ENCODE results near the gene CPN2. TPM values are rescaled to one million over a fixed set of nuclear protein-coding genes. Genes with fewer than 3 reads are reported as not detected.

CPN2 gene
- total RNA-seq, 1 experiment from 2014 or later: 0.09 TPM

DNA sequence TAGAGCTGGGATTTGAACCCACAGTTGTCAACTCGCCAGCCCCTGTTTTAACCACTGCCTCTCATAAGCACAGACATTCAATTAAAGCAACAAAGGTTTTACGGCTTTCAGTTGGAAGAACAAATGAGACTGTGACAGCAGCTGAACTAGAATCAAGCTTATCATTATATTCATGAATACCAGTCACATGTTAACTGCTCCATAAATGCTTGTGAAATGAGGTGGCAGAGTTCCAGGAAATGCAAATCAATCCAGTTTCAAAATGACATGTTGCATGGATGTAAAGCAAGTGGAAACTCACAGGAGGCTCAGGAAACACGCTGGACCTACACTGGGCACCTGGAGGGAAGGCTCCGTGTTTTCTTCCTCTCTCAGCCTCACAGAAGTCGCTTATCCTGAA, 44.1 kb upstream of the CPN2 start:
- Mint-ChIP-seq H3K27me3 (ENCODE audit: low read depth) (peaks cover 50% of the 10 kb centered on the region), H3K9me3 (peaks cover 13% of the 10 kb centered on the region), H3K4me1 (peaks cover 27% of the 10 kb centered on the region), H3K27ac (no peak overlapping the region), H3K36me3 (peaks cover 9% of the 10 kb centered on the region; the same call in 1 of the 2 replicates), H3K4me3 (no peak overlapping the region)
- ATAC-seq: no peak
- no peak for DNase-seq (ENCODE audit: low spot score)
- ChIA-PET POLR2A (interaction anchor here (1.4 kb wide), 1 partner anchor 65 kb away, joined by 4 read pairs; no protein-coding TSS in a partner anchor), CTCF (interaction anchor here (0.8 to 5.2 kb wide), 7 partner anchors 9 to 80 kb away, joined by 3 to 48 read pairs (median 4); no protein-coding TSS in a partner anchor)
- TF ChIP-seq NR2C2 (CRISPR knock-in tag; IDR thresholded peaks at IDR 0.05) (no peak), FOXJ3 (CRISPR knock-in tag; IDR thresholded peaks at IDR 0.05; ENCODE audit: borderline replicate concordance) (no peak), CTCF (IDR thresholded peaks at IDR 0.05) (no peak), KAT7 (CRISPR knock-in tag; IDR thresholded peaks at IDR 0.05; ENCODE audit: borderline replicate concordance) (no peak), TCF7 (CRISPR knock-in tag; IDR thresholded peaks at IDR 0.05; ENCODE audit: low read depth) (no peak), ELF4 (CRISPR knock-in tag; IDR thresholded peaks at IDR 0.05; ENCODE audit: low read depth) (no peak), E2F5 (CRISPR knock-in tag; IDR thresholded peaks at IDR 0.05) (no peak)
- TF ChIP-seq, protein P1, sequence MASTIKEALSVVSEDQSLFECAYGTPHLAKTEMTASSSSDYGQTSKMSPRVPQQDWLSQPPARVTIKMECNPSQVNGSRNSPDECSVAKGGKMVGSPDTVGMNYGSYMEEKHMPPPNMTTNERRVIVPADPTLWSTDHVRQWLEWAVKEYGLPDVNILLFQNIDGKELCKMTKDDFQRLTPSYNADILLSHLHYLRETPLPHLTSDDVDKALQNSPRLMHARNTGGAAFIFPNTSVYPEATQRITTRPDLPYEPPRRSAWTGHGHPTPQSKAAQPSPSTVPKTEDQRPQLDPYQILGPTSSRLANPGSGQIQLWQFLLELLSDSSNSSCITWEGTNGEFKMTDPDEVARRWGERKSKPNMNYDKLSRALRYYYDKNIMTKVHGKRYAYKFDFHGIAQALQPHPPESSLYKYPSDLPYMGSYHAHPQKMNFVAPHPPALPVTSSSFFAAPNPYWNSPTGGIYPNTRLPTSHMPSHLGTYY (CRISPR knock-in tag; IDR thresholded peaks at IDR 0.05): no peak
- TF ChIP-seq, protein P2, sequence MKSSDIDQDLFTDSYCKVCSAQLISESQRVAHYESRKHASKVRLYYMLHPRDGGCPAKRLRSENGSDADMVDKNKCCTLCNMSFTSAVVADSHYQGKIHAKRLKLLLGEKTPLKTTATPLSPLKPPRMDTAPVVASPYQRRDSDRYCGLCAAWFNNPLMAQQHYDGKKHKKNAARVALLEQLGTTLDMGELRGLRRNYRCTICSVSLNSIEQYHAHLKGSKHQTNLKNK (CRISPR knock-in tag; IDR thresholded peaks at IDR 0.05): no peak

DNA sequence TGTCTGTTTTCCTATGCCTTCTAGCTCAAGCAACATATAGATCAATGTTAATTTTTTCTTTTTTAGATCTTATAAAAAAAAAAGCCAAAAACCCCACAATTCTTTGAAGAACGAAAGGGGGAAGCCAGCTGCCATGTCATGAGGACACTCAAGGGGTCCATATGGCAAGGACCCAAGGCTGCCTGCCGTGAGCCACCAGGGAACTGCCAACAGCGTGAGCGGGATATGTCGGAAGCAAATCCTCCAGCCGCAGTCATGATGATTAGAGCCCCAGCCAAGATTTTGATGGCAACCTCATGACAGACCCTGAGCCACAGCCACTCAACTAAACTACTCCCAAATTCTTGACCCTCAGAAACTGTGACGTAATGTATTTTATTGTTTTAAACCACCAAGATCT, 41.4 kb upstream of the CPN2 start:
- POLR2A ChIA-PET: interaction anchor here (0.8 kb wide), 2 partner anchors 10 to 49 kb away, joined by 3 read pairs; no protein-coding TSS in a partner anchor
- peaks cover 15% of the 10 kb centered on the region for H3K4me1 Mint-ChIP-seq
- H3K27me3 Mint-ChIP-seq (ENCODE audit: low read depth): peaks cover 24% of the 10 kb centered on the region
- peaks cover 9% of the 10 kb centered on the region for H3K36me3 Mint-ChIP-seq
- CTCF ChIA-PET: no interaction called here
- peaks cover 23% of the 10 kb centered on the region for H3K9me3 Mint-ChIP-seq
- no peak overlapping the region for H3K4me3 Mint-ChIP-seq
- TF ChIP-seq, protein P1 (CRISPR knock-in tag; IDR thresholded peaks at IDR 0.05): no peak
- TF ChIP-seq ZNF219 (CRISPR knock-in tag; IDR thresholded peaks at IDR 0.05; ENCODE audit: borderline replicate concordance): no peak
- TF ChIP-seq NR2C2 (CRISPR knock-in tag; IDR thresholded peaks at IDR 0.05): no peak
- TF ChIP-seq NR3C1 (CRISPR knock-in tag; conservative IDR thresholded peaks at IDR 0.05; ENCODE audit: low read depth): no peak
- no peak for TF ChIP-seq USF1 (CRISPR knock-in tag; IDR thresholded peaks at IDR 0.05)
- no peak for TF ChIP-seq OVOL2 (CRISPR knock-in tag; IDR thresholded peaks at IDR 0.05; ENCODE audit: borderline replicate concordance)
- no peak for TF ChIP-seq CREM (CRISPR knock-in tag; IDR thresholded peaks at IDR 0.05)
- TF ChIP-seq NFE2L1 (CRISPR knock-in tag; IDR thresholded peaks at IDR 0.05): no peak
- no peak for TF ChIP-seq ZNF263 (CRISPR knock-in tag; IDR thresholded peaks at IDR 0.05; ENCODE audit: low read depth)
- TF ChIP-seq ZNF121 (CRISPR knock-in tag; IDR thresholded peaks at IDR 0.05): no peak
- TF ChIP-seq CTCF (IDR thresholded peaks at IDR 0.05): no peak
- TF ChIP-seq NR1H2 (CRISPR knock-in tag; IDR thresholded peaks at IDR 0.05): no peak
- no peak for TF ChIP-seq NFYB (CRISPR knock-in tag; conservative IDR thresholded peaks at IDR 0.05; ENCODE audit: low read depth)
- no peak for DNase-seq (ENCODE audit: low spot score)
- ATAC-seq: no peak
- no peak overlapping the region for H3K27ac Mint-ChIP-seq

Measured in WTC11 (cell line).